ENCODE data around the gene DHX35.

DHX35 gene

DNA sequence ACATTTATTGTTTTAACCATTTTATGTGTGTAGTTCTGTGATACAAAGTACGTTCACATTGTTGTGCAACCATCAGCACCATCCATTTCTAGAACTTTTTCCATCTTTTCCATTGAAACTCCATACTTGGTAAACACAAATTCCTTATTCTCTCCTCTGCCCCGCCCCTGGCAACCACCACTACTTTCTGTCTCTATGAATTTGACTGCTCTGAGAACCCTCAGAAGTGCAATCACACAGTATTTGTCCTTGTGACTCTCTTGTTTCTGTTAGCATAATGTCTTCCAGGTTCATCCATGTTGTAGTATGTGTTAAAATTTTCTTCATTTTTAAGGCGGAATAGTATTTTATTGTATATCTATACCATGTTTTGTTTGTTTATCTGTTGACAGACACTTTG is 56.9 kb downstream of the DHX35 start:
- H3K36me3 ChIP-seq (ENCODE audit: insufficient read depth, low read length), result peaks cover 68% of the 10 kb centered on the region; the same call in 1 of the 2 replicates
- no peaks in the 10 kb centered on the region for H4K20me1 ChIP-seq (ENCODE audit: insufficient read depth, low read length, poor library complexity, severe bottlenecking)

GRCh38 chr20:39019805-39020325 is 57.7 kb downstream of the DHX35 start:
- H3K36me3 ChIP-seq (ENCODE audit: insufficient read depth, low read length), result peaks cover 69% of the 10 kb centered on the region; the same call in 1 of the 2 replicates

More for the DNA sequence above, 56.9 kb downstream of the DHX35 start:
- TF ChIP-seq, protein P1, sequence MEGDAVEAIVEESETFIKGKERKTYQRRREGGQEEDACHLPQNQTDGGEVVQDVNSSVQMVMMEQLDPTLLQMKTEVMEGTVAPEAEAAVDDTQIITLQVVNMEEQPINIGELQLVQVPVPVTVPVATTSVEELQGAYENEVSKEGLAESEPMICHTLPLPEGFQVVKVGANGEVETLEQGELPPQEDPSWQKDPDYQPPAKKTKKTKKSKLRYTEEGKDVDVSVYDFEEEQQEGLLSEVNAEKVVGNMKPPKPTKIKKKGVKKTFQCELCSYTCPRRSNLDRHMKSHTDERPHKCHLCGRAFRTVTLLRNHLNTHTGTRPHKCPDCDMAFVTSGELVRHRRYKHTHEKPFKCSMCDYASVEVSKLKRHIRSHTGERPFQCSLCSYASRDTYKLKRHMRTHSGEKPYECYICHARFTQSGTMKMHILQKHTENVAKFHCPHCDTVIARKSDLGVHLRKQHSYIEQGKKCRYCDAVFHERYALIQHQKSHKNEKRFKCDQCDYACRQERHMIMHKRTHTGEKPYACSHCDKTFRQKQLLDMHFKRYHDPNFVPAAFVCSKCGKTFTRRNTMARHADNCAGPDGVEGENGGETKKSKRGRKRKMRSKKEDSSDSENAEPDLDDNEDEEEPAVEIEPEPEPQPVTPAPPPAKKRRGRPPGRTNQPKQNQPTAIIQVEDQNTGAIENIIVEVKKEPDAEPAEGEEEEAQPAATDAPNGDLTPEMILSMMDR (conservative IDR thresholded peaks at IDR 0.05; ENCODE audit: low read length), result no peak
- no peak for TF ChIP-seq EZH2phosphoT487 (IDR thresholded peaks at IDR 0.05; ENCODE audit: borderline replicate concordance)
- no peaks in the 10 kb centered on the region for H3K27me3 ChIP-seq (ENCODE audit: insufficient read depth, low read length, poor library complexity, severe bottlenecking)
- no peaks in the 10 kb centered on the region for H3K9me3 ChIP-seq (ENCODE audit: insufficient read depth, low read depth, low read length)
- H3K4me2 ChIP-seq (ENCODE audit: low read depth, low read length, poor library complexity, severe bottlenecking), result no peak overlapping the region
- H3K4me1 ChIP-seq (ENCODE audit: insufficient read depth, low read length, poor library complexity, severe bottlenecking), result no peaks in the 10 kb centered on the region
- H2AFZ ChIP-seq (ENCODE audit: low read length), result no peak overlapping the region
- no peaks in the 10 kb centered on the region for H3K79me2 ChIP-seq (ENCODE audit: insufficient read depth, low read length)
- H3K9me2 ChIP-seq (replicated peaks; ENCODE audit: low read depth, low read length), result no peaks in the 10 kb centered on the region
- no peak overlapping the region for H3K9ac ChIP-seq (ENCODE audit: low read depth, low read length, poor library complexity, severe bottlenecking)
- no peak overlapping the region for H3K4me3 ChIP-seq (ENCODE audit: low read length, poor library complexity, severe bottlenecking)
- H3F3A ChIP-seq (ENCODE audit: low read depth), result no peaks in the 10 kb centered on the region

DNA sequence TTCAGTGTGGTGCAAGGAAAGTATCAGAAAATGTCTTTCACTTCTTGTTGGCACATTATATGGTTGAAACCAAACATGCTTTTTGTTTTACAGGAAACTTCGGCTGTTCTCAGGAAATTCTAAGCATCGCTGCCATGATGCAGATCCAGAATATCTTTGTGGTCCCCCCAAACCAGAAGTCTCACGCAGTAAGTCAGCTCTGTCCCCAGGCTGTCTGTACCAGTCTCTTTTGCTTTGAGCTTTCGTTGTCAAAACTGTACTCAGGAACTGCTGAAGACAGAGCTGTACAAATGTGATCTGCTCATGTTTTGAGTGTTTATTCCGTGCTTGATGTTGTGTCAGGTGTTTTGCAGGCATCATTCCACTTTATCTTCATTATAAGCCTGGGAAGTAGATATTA is 59.6 kb downstream of the DHX35 start:
- Histone ChIP-seq H3K9me2 (replicated peaks; ENCODE audit: low read depth, low read length) (no peaks in the 10 kb centered on the region), H4K20me1 (ENCODE audit: insufficient read depth, low read length, poor library complexity, severe bottlenecking) (no peaks in the 10 kb centered on the region)

More at GRCh38 chr20:39019805-39020325, 57.7 kb downstream of the DHX35 start:
- H3K9ac ChIP-seq (ENCODE audit: low read depth, low read length, poor library complexity, severe bottlenecking), result no peak overlapping the region
- H3K4me2 ChIP-seq (ENCODE audit: low read depth, low read length, poor library complexity, severe bottlenecking), result no peak overlapping the region
- no peaks in the 10 kb centered on the region for H3F3A ChIP-seq (ENCODE audit: low read depth)
- no peaks in the 10 kb centered on the region for H3K9me3 ChIP-seq (ENCODE audit: insufficient read depth, low read depth, low read length)
- H3K4me3 ChIP-seq (ENCODE audit: low read length, poor library complexity, severe bottlenecking), result no peak overlapping the region
- no peaks in the 10 kb centered on the region for H3K27me3 ChIP-seq (ENCODE audit: insufficient read depth, low read length, poor library complexity, severe bottlenecking)
- H3K79me2 ChIP-seq (ENCODE audit: insufficient read depth, low read length), result no peaks in the 10 kb centered on the region
- H3K9me2 ChIP-seq (replicated peaks; ENCODE audit: low read depth, low read length), result no peaks in the 10 kb centered on the region
- no peaks in the 10 kb centered on the region for H4K20me1 ChIP-seq (ENCODE audit: insufficient read depth, low read length, poor library complexity, severe bottlenecking)
- no peak overlapping the region for H2AFZ ChIP-seq (ENCODE audit: low read length)
- TF ChIP-seq EZH2phosphoT487 (IDR thresholded peaks at IDR 0.05; ENCODE audit: borderline replicate concordance), result no peak
- TF ChIP-seq, protein P1 (conservative IDR thresholded peaks at IDR 0.05; ENCODE audit: low read length), result no peak
- H3K4me1 ChIP-seq (ENCODE audit: insufficient read depth, low read length, poor library complexity, severe bottlenecking), result no peaks in the 10 kb centered on the region

More for the DNA sequence above, 59.6 kb downstream of the DHX35 start:
- Histone ChIP-seq H3K79me2 (ENCODE audit: insufficient read depth, low read length) (no peaks in the 10 kb centered on the region), H2AFZ (ENCODE audit: low read length) (no peak overlapping the region), H3K9ac (ENCODE audit: low read depth, low read length, poor library complexity, severe bottlenecking) (no peak overlapping the region), H3F3A (ENCODE audit: low read depth) (no peaks in the 10 kb centered on the region), H3K36me3 (ENCODE audit: insufficient read depth, low read length) (peaks cover 69% of the 10 kb centered on the region; the same call in 1 of the 2 replicates), H3K9me3 (ENCODE audit: insufficient read depth, low read depth, low read length) (no peaks in the 10 kb centered on the region), H3K27me3 (ENCODE audit: insufficient read depth, low read length, poor library complexity, severe bottlenecking) (no peaks in the 10 kb centered on the region), H3K4me2 (ENCODE audit: low read depth, low read length, poor library complexity, severe bottlenecking) (no peak overlapping the region), H3K4me3 (ENCODE audit: low read length, poor library complexity, severe bottlenecking) (no peak overlapping the region), H3K4me1 (ENCODE audit: insufficient read depth, low read length, poor library complexity, severe bottlenecking) (no peaks in the 10 kb centered on the region)
- TF ChIP-seq, protein P1 (conservative IDR thresholded peaks at IDR 0.05; ENCODE audit: low read length), result no peak
- no peak for TF ChIP-seq EZH2phosphoT487 (IDR thresholded peaks at IDR 0.05; ENCODE audit: borderline replicate concordance)

All from Loucy (cell line).